ENCODE measurements around the gene TIMELESS.
A peak's percentile ranks its signal among the peaks of the same experiment; 100 is the strongest.

TIMELESS gene

GRCh38 chr12:56479625-56480024 lies 30.4 kb upstream of the TIMELESS start:
- intact Hi-C loops (cut with micrococcal nuclease), result no loop called here
- H3K27ac Mint-ChIP-seq, result no peak overlapping the region
- no peaks in the 10 kb centered on the region for H3K27me3 Mint-ChIP-seq
- H3K4me1 Mint-ChIP-seq (ENCODE audit: low read depth), result peaks cover 7% of the 10 kb centered on the region
- no peaks in the 10 kb centered on the region for H3K9me3 Mint-ChIP-seq
- no peaks in the 10 kb centered on the region for H3K36me3 Mint-ChIP-seq (ENCODE audit: low read depth)
- no peak overlapping the region for H3K4me3 Mint-ChIP-seq

- H3K36me3 Mint-ChIP-seq (ENCODE audit: low read depth), result no peaks in the 10 kb centered on the region
- no peaks in the 10 kb centered on the region for H3K9me3 Mint-ChIP-seq
- intact Hi-C loops (cut with micrococcal nuclease), result no loop called here
- peaks cover 7% of the 10 kb centered on the region for H3K4me1 Mint-ChIP-seq (ENCODE audit: low read depth)
- no peak overlapping the region for H3K4me3 Mint-ChIP-seq
- no peak overlapping the region for H3K27ac Mint-ChIP-seq
- no peaks in the 10 kb centered on the region for H3K27me3 Mint-ChIP-seq
Measured at GRCh38 chr12:56477521-56478225, 28.4 kb upstream of the TIMELESS start.

GRCh38 chr12:56476972-56477432 lies 27.8 kb upstream of the TIMELESS start:
- no peaks in the 10 kb centered on the region for H3K27me3 Mint-ChIP-seq
- H3K9me3 Mint-ChIP-seq, result no peaks in the 10 kb centered on the region
- no peaks in the 10 kb centered on the region for H3K36me3 Mint-ChIP-seq (ENCODE audit: low read depth)
- intact Hi-C loops (cut with micrococcal nuclease), result no loop called here
- H3K4me1 Mint-ChIP-seq (ENCODE audit: low read depth), result peaks cover 7% of the 10 kb centered on the region
- no peak overlapping the region for H3K4me3 Mint-ChIP-seq
- H3K27ac Mint-ChIP-seq, result no peak overlapping the region

GRCh38 chr12:56476143-56476542 lies 26.9 kb upstream of the TIMELESS start:
- intact Hi-C loops (cut with micrococcal nuclease), result no loop called here
- no peaks in the 10 kb centered on the region for H3K27me3 Mint-ChIP-seq
- H3K36me3 Mint-ChIP-seq (ENCODE audit: low read depth), result no peaks in the 10 kb centered on the region
- H3K4me3 Mint-ChIP-seq, result no peak overlapping the region
- H3K9me3 Mint-ChIP-seq, result no peaks in the 10 kb centered on the region
- no peak overlapping the region for H3K27ac Mint-ChIP-seq
- peaks cover 16% of the 10 kb centered on the region for H3K4me1 Mint-ChIP-seq (ENCODE audit: low read depth)

GRCh38 chr12:56474389-56474788 lies 25.2 kb upstream of the TIMELESS start:
- Mint-ChIP-seq H3K9me3 (no peaks in the 10 kb centered on the region), H3K27me3 (no peaks in the 10 kb centered on the region), H3K36me3 (ENCODE audit: low read depth) (peaks cover 6% of the 10 kb centered on the region), H3K4me1 (ENCODE audit: low read depth) (peaks cover 22% of the 10 kb centered on the region), H3K27ac (no peak overlapping the region), H3K4me3 (no peak overlapping the region)
- intact Hi-C loops (cut with micrococcal nuclease), result no loop called here

- intact Hi-C loops (cut with micrococcal nuclease), result loop anchor here (5.0 kb wide), 1 partner anchor 277 kb away; no protein-coding TSS in a partner anchor
- peaks cover 31% of the 10 kb centered on the region for H3K4me1 Mint-ChIP-seq (ENCODE audit: low read depth)
- peak overlapping the region; percentile 98 for H3K27ac Mint-ChIP-seq
- peaks cover 15% of the 10 kb centered on the region for H3K36me3 Mint-ChIP-seq (ENCODE audit: low read depth)
- peak overlapping the region; percentile 94 for H3K4me3 Mint-ChIP-seq
- H3K9me3 Mint-ChIP-seq, result no peaks in the 10 kb centered on the region
- no peaks in the 10 kb centered on the region for H3K27me3 Mint-ChIP-seq
Measured at GRCh38 chr12:56469007-56469930, 20.0 kb upstream of the TIMELESS start.

- Mint-ChIP-seq H3K36me3 (ENCODE audit: low read depth) (peaks cover 15% of the 10 kb centered on the region), H3K27ac (peak within 1 kb of the TSS; percentile 98), H3K27me3 (no peaks in the 10 kb centered on the region), H3K4me3 (peak within 1 kb of the TSS; percentile 94), H3K9me3 (no peaks in the 10 kb centered on the region), H3K4me1 (ENCODE audit: low read depth) (peaks cover 33% of the 10 kb centered on the region)
- intact Hi-C loops (cut with micrococcal nuclease), result loop anchor here (1.0 to 5.0 kb wide), 3 partner anchors 19 to 276 kb away; partner anchors contain the start of genes STAT2 and TIMELESS
Measured at GRCh38 chr12:56468216-56469006, 19.2 kb upstream of the TIMELESS start, which contains the start of gene SPRYD4. Gene SPRYD4 (plus strand): TSS chr12:56468578. CDS start chr12:56468592, 14 bp downstream.

GRCh38 chr12:56462565-56462964 lies 13.3 kb upstream of the TIMELESS start:
- no peaks in the 10 kb centered on the region for H3K27me3 Mint-ChIP-seq
- intact Hi-C loops (cut with micrococcal nuclease), result no loop called here
- H3K27ac Mint-ChIP-seq, result no peak overlapping the region
- no peaks in the 10 kb centered on the region for H3K9me3 Mint-ChIP-seq
- no peaks in the 10 kb centered on the region for H3K36me3 Mint-ChIP-seq (ENCODE audit: low read depth)
- H3K4me1 Mint-ChIP-seq (ENCODE audit: low read depth), result peaks cover 7% of the 10 kb centered on the region
- no peak overlapping the region for H3K4me3 Mint-ChIP-seq

- Mint-ChIP-seq H3K4me3 (no peak overlapping the region), H3K36me3 (ENCODE audit: low read depth) (no peaks in the 10 kb centered on the region), H3K27me3 (no peaks in the 10 kb centered on the region), H3K27ac (no peak overlapping the region), H3K9me3 (no peaks in the 10 kb centered on the region), H3K4me1 (ENCODE audit: low read depth) (peaks cover 7% of the 10 kb centered on the region)
- intact Hi-C loops (cut with micrococcal nuclease), result no loop called here
Measured at GRCh38 chr12:56461235-56462159, 12.3 kb upstream of the TIMELESS start.

GRCh38 chr12:56457817-56458216 lies 8.6 kb upstream of the TIMELESS start:
- Mint-ChIP-seq H3K27me3 (no peaks in the 10 kb centered on the region), H3K4me1 (ENCODE audit: low read depth) (no peaks in the 10 kb centered on the region), H3K4me3 (no peak overlapping the region), H3K36me3 (ENCODE audit: low read depth) (no peaks in the 10 kb centered on the region), H3K27ac (peak overlapping the region; percentile 47), H3K9me3 (no peaks in the 10 kb centered on the region)
- intact Hi-C loops (cut with micrococcal nuclease), result no loop called here

GRCh38 chr12:56454557-56454956 lies 5.3 kb upstream of the TIMELESS start, which contains the start of gene MIP:
Gene MIP (minus strand): TSS chr12:56454657. CDS start chr12:56454613, 44 bp downstream.
- no peak within 1 kb of the TSS for H3K27ac Mint-ChIP-seq
- no peaks in the 10 kb centered on the region for H3K27me3 Mint-ChIP-seq
- H3K4me1 Mint-ChIP-seq (ENCODE audit: low read depth), result peaks cover 6% of the 10 kb centered on the region
- no peaks in the 10 kb centered on the region for H3K9me3 Mint-ChIP-seq
- no peak within 1 kb of the TSS for H3K4me3 Mint-ChIP-seq
- no peaks in the 10 kb centered on the region for H3K36me3 Mint-ChIP-seq (ENCODE audit: low read depth)
- intact Hi-C loops (cut with micrococcal nuclease), result no loop called here

- Mint-ChIP-seq H3K27ac (peak overlapping the region; percentile 20), H3K9me3 (no peaks in the 10 kb centered on the region), H3K4me1 (ENCODE audit: low read depth) (peaks cover 23% of the 10 kb centered on the region), H3K27me3 (no peaks in the 10 kb centered on the region), H3K4me3 (no peak overlapping the region), H3K36me3 (ENCODE audit: low read depth) (peaks cover 8% of the 10 kb centered on the region)
- intact Hi-C loops (cut with micrococcal nuclease), result no loop called here
Measured at GRCh38 chr12:56451147-56451546, 1.9 kb upstream of the TIMELESS start.

- peaks cover 23% of the 10 kb centered on the region for H3K4me1 Mint-ChIP-seq (ENCODE audit: low read depth)
- H3K36me3 Mint-ChIP-seq (ENCODE audit: low read depth), result peaks cover 8% of the 10 kb centered on the region
- H3K4me3 Mint-ChIP-seq, result no peak overlapping the region
Measured at GRCh38 chr12:56450241-56450640, 1.0 kb upstream of the TIMELESS start.

More at GRCh38 chr12:56450241-56450640, 1.0 kb upstream of the TIMELESS start:
- no peaks in the 10 kb centered on the region for H3K9me3 Mint-ChIP-seq
- peak overlapping the region; percentile 89 for H3K27ac Mint-ChIP-seq
- H3K27me3 Mint-ChIP-seq, result no peaks in the 10 kb centered on the region
- intact Hi-C loops (cut with micrococcal nuclease), result no loop called here

Measured in dendritic cell treated with granulocyte-macrophage colony-stimulating factor and Interleukin-4, amounts not matched to agents 40 ng/mL and 50 ng/mL, for 4 days (primary cell).